Measurements from ENCODE around the gene EPHA8. TPM values are rescaled to one million over a fixed set of nuclear protein-coding genes. Genes with fewer than 3 reads are reported as not detected.

EPHA8 gene
- total and polyA plus RNA-seq, 3 donors from 2014 or later = 2.3 to 6.0 (median 5.2) TPM

DNA sequence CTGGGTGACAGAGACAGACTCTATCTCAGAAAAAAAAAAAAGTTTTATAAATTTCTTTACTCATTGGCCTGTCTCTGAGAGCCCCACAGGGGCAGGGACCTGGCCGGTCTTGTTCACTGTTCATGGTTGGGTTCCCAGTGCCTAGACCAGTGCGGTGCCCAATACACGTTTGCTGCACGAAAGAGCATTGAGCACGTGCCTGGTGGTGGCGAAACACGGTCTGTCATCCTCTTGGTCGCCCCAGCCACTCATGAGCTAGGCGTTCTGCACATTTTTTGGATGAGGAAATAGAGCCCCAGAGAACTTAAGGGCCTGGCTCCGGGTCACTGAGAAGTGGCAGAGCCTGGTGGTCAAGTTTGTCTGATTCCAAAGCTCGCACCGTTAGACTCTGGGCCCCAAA, 18.7 kb upstream of the EPHA8 start:
- H3K36me3 ChIP-seq (ENCODE audit: low read depth, missing control alignments) = no peaks in the 10 kb centered on the region
- no peak for TF ChIP-seq POLR2A (IDR thresholded peaks at IDR 0.05)
- TF ChIP-seq, protein P1, sequence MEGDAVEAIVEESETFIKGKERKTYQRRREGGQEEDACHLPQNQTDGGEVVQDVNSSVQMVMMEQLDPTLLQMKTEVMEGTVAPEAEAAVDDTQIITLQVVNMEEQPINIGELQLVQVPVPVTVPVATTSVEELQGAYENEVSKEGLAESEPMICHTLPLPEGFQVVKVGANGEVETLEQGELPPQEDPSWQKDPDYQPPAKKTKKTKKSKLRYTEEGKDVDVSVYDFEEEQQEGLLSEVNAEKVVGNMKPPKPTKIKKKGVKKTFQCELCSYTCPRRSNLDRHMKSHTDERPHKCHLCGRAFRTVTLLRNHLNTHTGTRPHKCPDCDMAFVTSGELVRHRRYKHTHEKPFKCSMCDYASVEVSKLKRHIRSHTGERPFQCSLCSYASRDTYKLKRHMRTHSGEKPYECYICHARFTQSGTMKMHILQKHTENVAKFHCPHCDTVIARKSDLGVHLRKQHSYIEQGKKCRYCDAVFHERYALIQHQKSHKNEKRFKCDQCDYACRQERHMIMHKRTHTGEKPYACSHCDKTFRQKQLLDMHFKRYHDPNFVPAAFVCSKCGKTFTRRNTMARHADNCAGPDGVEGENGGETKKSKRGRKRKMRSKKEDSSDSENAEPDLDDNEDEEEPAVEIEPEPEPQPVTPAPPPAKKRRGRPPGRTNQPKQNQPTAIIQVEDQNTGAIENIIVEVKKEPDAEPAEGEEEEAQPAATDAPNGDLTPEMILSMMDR (IDR thresholded peaks at IDR 0.05) = no peak
- H3K9me3 ChIP-seq = no peaks in the 10 kb centered on the region
- no peak overlapping the region for H3K27ac ChIP-seq
- DNase-seq = no peak
- 91 to 92% methylated on average over 6 to 12 of the region's 12 CpGs for WGBS, 2 donors
- intact Hi-C loops (cut with DNase I; ENCODE audit: low total_unique reads) = no loop called here
- no peak overlapping the region for H3K4me3 ChIP-seq
- no peaks in the 10 kb centered on the region for H3K4me1 ChIP-seq
- H3K27me3 ChIP-seq = no peaks in the 10 kb centered on the region

DNA sequence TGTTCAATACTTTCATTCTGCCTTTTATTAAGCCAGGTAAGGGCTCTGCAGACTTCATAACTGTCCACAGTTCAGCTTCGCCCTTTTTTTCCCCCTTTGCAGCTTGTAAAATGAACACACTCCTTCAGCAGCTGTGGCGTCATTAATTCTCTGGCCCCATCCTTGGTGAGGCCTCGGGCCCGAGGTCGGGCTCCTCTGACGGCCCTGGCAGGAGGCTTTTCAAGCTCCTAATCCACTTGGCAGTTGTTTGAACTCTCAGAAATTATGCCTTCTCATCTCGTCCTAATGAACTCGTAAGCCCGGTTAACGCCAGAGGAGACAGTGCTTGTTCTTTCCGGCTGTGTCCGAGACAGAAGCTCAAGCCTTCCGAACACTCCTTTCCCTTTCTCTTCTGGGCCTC, 18.1 kb upstream of the EPHA8 start:
- Histone ChIP-seq H3K27me3 (no peaks in the 10 kb centered on the region), H3K27ac (no peak overlapping the region), H3K4me1 (no peaks in the 10 kb centered on the region), H3K4me3 (no peak overlapping the region), H3K36me3 (ENCODE audit: low read depth, missing control alignments) (no peaks in the 10 kb centered on the region), H3K9me3 (no peaks in the 10 kb centered on the region)
- intact Hi-C loops (cut with DNase I; ENCODE audit: low total_unique reads) = no loop called here
- 55 to 61% methylated on average over 13 of the region's 13 CpGs for WGBS, 2 donors
- TF ChIP-seq, protein P1 (IDR thresholded peaks at IDR 0.05) = no peak
- no peak for TF ChIP-seq POLR2A (IDR thresholded peaks at IDR 0.05)
- no peak for DNase-seq

DNA sequence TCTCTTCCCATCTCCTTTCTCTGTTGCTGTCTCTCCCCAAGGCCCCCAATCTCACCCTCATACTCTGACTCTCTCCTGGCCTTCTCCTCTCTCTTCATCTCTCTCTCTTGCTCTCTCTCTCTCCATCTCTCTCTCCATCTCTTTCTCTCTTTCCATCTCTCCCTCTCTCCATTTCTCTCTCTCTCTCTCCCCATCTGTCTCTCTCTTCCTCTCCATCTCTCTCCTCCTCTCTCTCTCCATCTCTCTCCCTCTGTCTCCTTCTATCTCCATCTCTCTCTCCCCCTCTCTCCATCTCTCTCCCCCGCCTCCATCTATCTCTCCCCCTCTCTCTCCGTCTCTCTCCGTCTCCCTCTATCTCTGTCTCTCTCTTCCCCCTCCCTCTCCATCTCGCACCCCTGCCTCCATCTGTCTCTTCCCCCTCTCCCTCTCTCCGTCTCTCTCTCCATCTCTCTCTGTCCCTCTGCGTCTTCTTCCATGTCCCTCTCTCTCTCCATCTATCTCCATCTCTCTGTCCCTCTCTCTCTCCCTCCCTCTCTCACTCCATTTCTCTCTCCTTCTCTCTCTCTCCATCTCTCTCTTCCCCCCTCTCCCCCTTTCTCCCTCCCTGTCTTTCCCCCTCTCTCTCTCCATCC, 16.0 kb upstream of the EPHA8 start:
- DNase-seq = no peak
- 80 to 83% methylated on average over 6 of the region's 6 CpGs for WGBS, 2 donors
- TF ChIP-seq, protein P1 (IDR thresholded peaks at IDR 0.05) = no peak
- no peak for TF ChIP-seq POLR2A (IDR thresholded peaks at IDR 0.05)
- intact Hi-C loops (cut with DNase I; ENCODE audit: low total_unique reads) = no loop called here
- Histone ChIP-seq H3K4me1 (no peaks in the 10 kb centered on the region), H3K27me3 (no peaks in the 10 kb centered on the region), H3K9me3 (no peaks in the 10 kb centered on the region), H3K36me3 (ENCODE audit: low read depth, missing control alignments) (no peaks in the 10 kb centered on the region), H3K4me3 (no peak overlapping the region), H3K27ac (no peak overlapping the region)

DNA sequence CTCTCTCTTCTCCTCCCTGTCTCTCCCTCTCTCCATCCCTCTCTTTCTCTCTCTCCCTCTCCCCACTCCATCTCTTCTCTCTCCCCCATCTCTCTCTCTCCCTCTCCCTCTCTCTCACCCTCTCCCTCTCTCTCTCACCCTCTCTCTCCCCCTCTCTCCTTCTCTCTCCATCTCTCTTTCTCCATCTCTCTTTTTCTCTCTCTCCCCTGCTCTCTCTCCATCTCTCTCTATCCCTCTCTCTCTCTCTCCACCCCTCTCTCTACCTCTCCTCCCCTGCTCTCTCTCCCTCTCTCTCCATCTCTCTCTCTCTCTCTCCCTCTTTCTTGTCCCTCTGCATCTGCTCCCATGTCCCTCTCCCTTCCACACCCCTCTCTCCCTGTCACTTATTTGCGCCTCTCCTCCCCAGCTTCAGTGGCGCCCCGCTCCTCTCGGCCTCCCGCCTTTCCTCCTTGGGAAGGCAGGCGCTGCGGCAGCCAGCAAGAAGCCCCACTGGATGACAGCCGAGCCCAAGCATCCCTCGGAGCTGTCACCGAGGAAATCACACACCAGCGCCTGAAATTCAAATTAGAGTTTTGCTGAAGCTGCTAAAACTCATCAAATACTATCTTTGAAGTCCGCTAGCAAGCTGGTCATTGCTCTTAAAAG, 15.3 kb upstream of the EPHA8 start:
- H3K9me3 ChIP-seq = no peaks in the 10 kb centered on the region
- no peak for DNase-seq
- intact Hi-C loops (cut with DNase I; ENCODE audit: low total_unique reads) = no loop called here
- TF ChIP-seq POLR2A (IDR thresholded peaks at IDR 0.05) = no peak
- TF ChIP-seq, protein P1 (IDR thresholded peaks at IDR 0.05) = no peak
- H3K27me3 ChIP-seq = no peaks in the 10 kb centered on the region
- H3K36me3 ChIP-seq (ENCODE audit: low read depth, missing control alignments) = no peaks in the 10 kb centered on the region
- 31 to 33% methylated on average over 11 to 12 of the region's 12 CpGs for WGBS, 2 donors
- H3K4me3 ChIP-seq = no peak overlapping the region
- H3K4me1 ChIP-seq = no peaks in the 10 kb centered on the region
- no peak overlapping the region for H3K27ac ChIP-seq

DNA sequence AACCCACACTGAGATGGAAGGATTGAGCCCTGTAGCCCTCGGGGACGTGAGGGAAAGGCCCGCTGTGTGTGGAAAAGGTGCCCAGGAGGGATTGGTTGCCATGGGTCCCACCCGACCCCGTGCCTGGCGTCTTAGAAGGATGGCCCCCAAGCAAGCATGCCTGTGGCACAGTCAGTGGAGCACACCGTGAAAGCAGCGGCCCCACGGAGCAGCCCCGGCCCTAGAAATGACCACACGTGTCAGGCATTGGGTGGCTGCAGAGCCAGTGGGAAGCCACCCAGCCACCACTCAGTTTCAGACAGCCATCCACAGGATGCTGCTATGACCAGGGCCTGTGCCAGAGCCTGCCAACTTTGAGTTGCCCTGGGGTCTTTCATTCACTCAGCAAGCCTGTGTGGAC, 13.3 kb upstream of the EPHA8 start:
- Histone ChIP-seq H3K4me3 (no peak overlapping the region), H3K9me3 (no peaks in the 10 kb centered on the region), H3K36me3 (ENCODE audit: low read depth, missing control alignments) (no peaks in the 10 kb centered on the region), H3K4me1 (peaks cover 5% of the 10 kb centered on the region), H3K27me3 (no peaks in the 10 kb centered on the region), H3K27ac (no peak overlapping the region)
- intact Hi-C loops (cut with DNase I; ENCODE audit: low total_unique reads) = no loop called here
- 91 to 97% methylated on average over 6 to 11 of the region's 11 CpGs for WGBS, 2 donors
- no peak for TF ChIP-seq POLR2A (IDR thresholded peaks at IDR 0.05)
- TF ChIP-seq, protein P1 (IDR thresholded peaks at IDR 0.05) = no peak
- DNase-seq = no peak

Measured in testis (tissue), 3 donors.